RWPE2 (cell line): ENCODE data around the gene CTSF.
"Not testable (repeated sequence)": the region's sequence is repeated elsewhere in the genome, so short reads cannot be mapped to it uniquely, and the experiment has no call there.

Experiments
- ATAC-seq: fragments of 200-7000 bp; cut with Tn5 transposase; 3 replicates; pipeline ENCODE4 v1.9.1; 2021; ENCODE audit warnings: low read depth
- DNase-seq: peaks from one replicate; pipeline ENCODE4 v3.0.0-alpha.2; 2020; ENCODE audit warnings: low spot score
- H3K27ac ChIP-seq: fragments of 450-650 bp; 2 replicates; pipeline ENCODE4 v1.5.1; 2017; ENCODE audit warnings: mild to moderate bottlenecking; ENCODE audit not compliant: poor library complexity, severe bottlenecking
- H3K27me3 ChIP-seq: fragments of 250-450 bp; sonication (Bioruptor Pico); 2 replicates; pipeline ENCODE4 v1.5.1; 2021; ENCODE audit warnings: mild to moderate bottlenecking, moderate library complexity; ENCODE audit not compliant: insufficient read depth, poor library complexity, severe bottlenecking
- H3K36me3 ChIP-seq: fragments of 250-450 bp; sonication (Bioruptor Pico); 2 replicates; pipeline ENCODE4 v1.5.1; 2020; ENCODE audit warnings: low read depth, mild to moderate bottlenecking, moderate library complexity
- H3K4me1 ChIP-seq: fragments of 250-450 bp; sonication (Bioruptor Pico); 2 replicates; pipeline ENCODE4 v1.5.1; 2021; ENCODE audit warnings: mild to moderate bottlenecking, moderate library complexity; ENCODE audit not compliant: insufficient read depth, poor library complexity, severe bottlenecking
- H3K4me3 ChIP-seq: fragments of 250-450 bp; sonication (Bioruptor Pico); 2 replicates; pipeline ENCODE4 v1.5.1; 2021; ENCODE audit warnings: mild to moderate bottlenecking, moderate library complexity; ENCODE audit not compliant: severe bottlenecking
- H3K9me3 ChIP-seq: fragments of 250-450 bp; sonication (Bioruptor Pico); 2 replicates; pipeline ENCODE4 v1.5.1; 2021; ENCODE audit warnings: mild to moderate bottlenecking, moderate library complexity; ENCODE audit not compliant: severe bottlenecking
- TF ChIP-seq, protein P1 (sequence below): fragments of 450-650 bp; IDR thresholded peaks from one replicate; pipeline ENCODE4 v1.5.1; 2017; ENCODE audit warnings: mild to moderate bottlenecking, moderate library complexity; ENCODE audit not compliant: poor library complexity, severe bottlenecking

The CTSF gene

DNA sequence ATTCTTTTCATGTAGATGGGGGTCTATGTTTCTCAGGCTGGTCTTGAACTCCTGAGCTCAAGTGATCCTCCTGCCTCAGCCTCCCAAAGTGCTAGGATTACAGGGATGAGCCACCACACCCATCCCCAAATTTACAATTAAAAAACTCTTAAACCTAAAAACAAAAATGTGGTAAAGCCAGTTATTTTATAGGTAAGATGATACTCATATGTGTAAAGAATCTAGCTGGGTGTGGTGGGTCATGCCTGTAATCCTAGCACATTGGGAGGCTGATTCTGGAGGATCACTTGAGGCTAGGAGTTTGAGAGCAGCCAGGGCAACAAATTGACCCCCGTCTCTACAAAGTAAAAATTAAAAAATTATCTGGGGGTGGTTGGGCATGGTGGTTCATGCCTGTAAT, 44.1 kb upstream of the CTSF start:
- Histone ChIP-seq H3K9me3 (no peaks in the 10 kb centered on the region), H3K4me1 (peaks cover 3% of the 10 kb centered on the region), H3K36me3 (peaks cover 3% of the 10 kb centered on the region), H3K27me3 (no peaks in the 10 kb centered on the region), H3K4me3 (no peak overlapping the region), H3K27ac (no peak overlapping the region)
- ATAC-seq (no peak), DNase-seq (no peak)
- TF ChIP-seq, protein P1, sequence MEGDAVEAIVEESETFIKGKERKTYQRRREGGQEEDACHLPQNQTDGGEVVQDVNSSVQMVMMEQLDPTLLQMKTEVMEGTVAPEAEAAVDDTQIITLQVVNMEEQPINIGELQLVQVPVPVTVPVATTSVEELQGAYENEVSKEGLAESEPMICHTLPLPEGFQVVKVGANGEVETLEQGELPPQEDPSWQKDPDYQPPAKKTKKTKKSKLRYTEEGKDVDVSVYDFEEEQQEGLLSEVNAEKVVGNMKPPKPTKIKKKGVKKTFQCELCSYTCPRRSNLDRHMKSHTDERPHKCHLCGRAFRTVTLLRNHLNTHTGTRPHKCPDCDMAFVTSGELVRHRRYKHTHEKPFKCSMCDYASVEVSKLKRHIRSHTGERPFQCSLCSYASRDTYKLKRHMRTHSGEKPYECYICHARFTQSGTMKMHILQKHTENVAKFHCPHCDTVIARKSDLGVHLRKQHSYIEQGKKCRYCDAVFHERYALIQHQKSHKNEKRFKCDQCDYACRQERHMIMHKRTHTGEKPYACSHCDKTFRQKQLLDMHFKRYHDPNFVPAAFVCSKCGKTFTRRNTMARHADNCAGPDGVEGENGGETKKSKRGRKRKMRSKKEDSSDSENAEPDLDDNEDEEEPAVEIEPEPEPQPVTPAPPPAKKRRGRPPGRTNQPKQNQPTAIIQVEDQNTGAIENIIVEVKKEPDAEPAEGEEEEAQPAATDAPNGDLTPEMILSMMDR, result no peak

DNA sequence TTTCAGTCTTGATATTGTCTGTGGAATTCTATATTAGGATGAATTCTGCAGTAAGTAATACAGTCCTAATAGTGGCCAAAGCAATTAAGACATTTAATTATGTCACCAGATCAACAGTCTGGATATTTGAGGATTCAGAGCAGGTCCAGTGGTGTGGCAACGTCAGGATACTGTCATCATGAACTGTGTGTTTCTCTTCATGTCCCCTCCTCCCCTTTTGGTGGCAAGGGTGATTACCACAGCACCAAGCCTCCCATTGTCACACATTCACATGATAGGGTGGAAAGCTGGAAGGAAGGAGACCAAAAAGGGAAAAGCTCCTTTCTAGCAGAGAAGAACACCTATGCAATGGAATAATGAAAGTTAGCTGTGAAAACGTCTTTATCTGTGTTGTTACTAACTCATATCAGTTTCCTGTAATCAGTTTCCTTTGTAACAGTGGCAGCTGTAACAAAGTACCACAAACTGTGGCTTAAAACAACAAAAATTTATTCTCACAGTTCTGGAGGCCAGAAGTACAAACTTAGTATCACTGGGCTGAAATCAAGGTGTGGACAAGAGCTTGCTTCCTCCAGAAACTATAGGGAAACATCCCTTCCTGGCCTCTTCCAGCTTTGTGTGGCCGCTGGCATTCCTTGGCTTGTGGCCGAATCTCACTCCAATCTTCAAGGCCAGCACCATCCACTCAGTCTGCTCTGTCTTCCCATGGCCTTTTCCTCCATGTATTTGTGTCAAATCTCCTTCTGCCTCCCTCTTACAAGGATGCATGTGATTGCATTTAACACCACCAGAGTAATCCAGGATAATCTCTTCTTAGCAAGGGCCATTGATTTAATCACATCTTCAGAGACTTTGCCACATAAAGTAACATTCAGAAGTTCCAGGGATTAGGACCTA, 41.6 kb upstream of the CTSF start:
- no peak overlapping the region for H3K27ac ChIP-seq
- TF ChIP-seq, protein P1, result no peak
- no peak overlapping the region for H3K4me3 ChIP-seq
- no peaks in the 10 kb centered on the region for H3K36me3 ChIP-seq
- ATAC-seq (no peak), DNase-seq (no peak)
- no peaks in the 10 kb centered on the region for H3K27me3 ChIP-seq
- H3K9me3 ChIP-seq, result no peaks in the 10 kb centered on the region
- no peaks in the 10 kb centered on the region for H3K4me1 ChIP-seq

DNA sequence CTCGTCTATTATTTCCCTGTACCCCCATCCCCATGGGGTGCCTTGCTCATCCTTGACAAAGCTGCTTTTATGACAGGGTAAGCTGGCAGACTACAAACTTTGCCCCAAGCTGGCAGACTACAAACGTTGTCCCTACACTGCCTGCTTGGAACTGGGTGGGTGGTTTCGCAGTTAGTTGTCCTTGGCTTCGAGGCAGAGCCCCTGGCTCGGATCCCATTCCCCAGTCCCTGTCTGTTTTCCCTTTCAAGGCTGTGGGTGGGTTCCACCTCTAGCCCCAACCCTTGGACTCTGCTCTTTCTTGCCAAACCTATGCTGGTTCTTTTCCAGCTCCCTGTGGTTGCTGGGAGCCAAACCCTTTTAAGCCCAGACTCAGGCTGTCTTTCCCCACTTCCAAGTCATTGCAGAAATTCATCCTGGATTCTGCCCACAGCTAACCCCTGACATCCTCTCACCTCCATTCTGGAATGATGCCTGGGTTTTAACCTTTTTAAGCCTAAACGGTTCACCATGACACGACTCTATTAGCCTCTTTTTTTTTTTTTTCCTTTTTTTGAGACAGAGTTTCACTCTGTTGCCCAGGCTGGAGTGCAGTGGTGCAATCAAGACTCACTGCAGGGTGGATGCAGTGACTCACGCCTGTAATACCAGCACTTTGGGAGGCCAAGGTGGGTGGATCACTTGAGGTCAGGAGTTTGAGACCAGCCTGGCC, 38.9 kb upstream of the CTSF start:
- H3K27me3 ChIP-seq, result no peaks in the 10 kb centered on the region
- no peak overlapping the region for H3K4me3 ChIP-seq
- H3K9me3 ChIP-seq, result no peaks in the 10 kb centered on the region
- TF ChIP-seq, protein P1, result no peak
- H3K36me3 ChIP-seq, result no peaks in the 10 kb centered on the region; the same call in 1 of the 2 replicates
- peak overlapping the region; percentile 34 for H3K27ac ChIP-seq
- ATAC-seq (peak; percentile 74), DNase-seq (no peak)
- no peaks in the 10 kb centered on the region for H3K4me1 ChIP-seq

- H3K36me3 ChIP-seq, result not testable (repeated sequence)
Observed at GRCh38 chr11:66606608-66607007, 38.2 kb upstream of the CTSF start.

DNA sequence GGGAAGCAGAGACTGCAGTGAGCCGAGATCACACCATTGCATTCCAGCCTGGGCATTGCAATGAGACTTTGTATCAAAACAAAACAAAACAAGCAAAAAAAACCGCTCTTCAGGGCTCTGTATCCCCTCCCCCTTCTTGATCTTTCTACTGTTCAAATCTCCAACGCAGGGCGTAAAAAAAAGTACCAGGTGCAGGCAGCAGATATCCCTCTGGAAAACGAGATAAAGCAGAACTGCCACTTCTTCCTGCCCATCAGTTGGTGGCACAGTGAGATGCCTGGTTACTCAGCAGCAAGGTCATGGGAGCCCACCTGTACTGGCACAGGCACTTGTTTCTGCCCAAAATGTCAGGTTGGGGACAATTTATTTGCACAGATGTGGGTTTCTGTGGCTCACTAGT, 35.7 kb upstream of the CTSF start:
- H3K27ac ChIP-seq, result no peak overlapping the region
- no peaks in the 10 kb centered on the region for H3K9me3 ChIP-seq
- peaks cover 5% of the 10 kb centered on the region; the same call in 1 of the 2 replicates for H3K36me3 ChIP-seq
- H3K4me3 ChIP-seq, result no peak overlapping the region
- H3K4me1 ChIP-seq, result no peaks in the 10 kb centered on the region
- no peaks in the 10 kb centered on the region for H3K27me3 ChIP-seq
- TF ChIP-seq, protein P1, result no peak
- DNase-seq (no peak), ATAC-seq (no peak)

More at GRCh38 chr11:66606608-66607007, 38.2 kb upstream of the CTSF start:
- not testable (repeated sequence) for H3K27me3 ChIP-seq, H3K4me3 ChIP-seq, DNase-seq, H3K9me3 ChIP-seq, H3K4me1 ChIP-seq, ATAC-seq
- peak overlapping the region; percentile 34 for H3K27ac ChIP-seq
